A549 (cell line): ENCODE results near the gene SLCO4A1. TPM values are rescaled to one million over a fixed set of nuclear protein-coding genes. Genes with fewer than 3 reads are reported as not detected.

Source experiments
- ATAC-seq, 2 experiments: fragments of 200-7000 bp in 1 of 2; fragments of >200 bp in 1 of 2; cut with Nextera tagmentation in 1 of 2; cut with Tn5 transposase in 1 of 2; 3 replicates each; pipeline versions ENCODE4 v1.8.0 to v1.9.1; 2018 to 2020; ENCODE audit warnings: mild to moderate bottlenecking in 1 of 2, moderate library complexity in 1 of 2
- CTCF ChIA-PET: fragments of 300-600 bp; sonication (Branson Sonifier 250); formaldehyde crosslinking; extraction: SDS; loops from one replicate; lab custom pipeline; 2021; ENCODE audit warnings: antibody characterized with exemption, inconsistent platforms; lab: Yijun Ruan, JAX
- POLR2A ChIA-PET: fragments of 350-600 bp; formaldehyde crosslinking; extraction: SDS; loops from one replicate; lab custom pipeline; 2021; ENCODE audit warnings: antibody characterized with exemption, inconsistent platforms; lab: Yijun Ruan, JAX
- DNase-seq, 2 experiments: peaks; one replicate each; pipeline versions ENCODE4 v3.0.0 to v3.0.0-alpha.2; 2011 to 2016; ENCODE audit warnings: low read depth in 1 of 2, low spot score in 1 of 2
- FAIRE-seq: peaks from 2 replicates; lab custom pipeline; 2011; peaks lifted over from hg19 to GRCh38; lab: Jason Lieb, UNC
- H3K27ac ChIP-seq, 2 experiments: fragments of >200 bp; sonication (Bioruptor Twin); formaldehyde crosslinking; 3 replicates each; pipeline ENCODE4 v1.5.1; 2016 to 2017
- H3K4me1 ChIP-seq: fragments of >200 bp; sonication (Bioruptor Twin); formaldehyde crosslinking; 3 replicates; pipeline ENCODE4 v1.6.1; 2016
- H3K4me2 ChIP-seq: fragments of >200 bp; sonication (Bioruptor Twin); formaldehyde crosslinking; 3 replicates; pipeline ENCODE4 v1.6.1; 2016
- H3K4me3 ChIP-seq: fragments of >200 bp; sonication (Bioruptor Twin); formaldehyde crosslinking; 3 replicates; pipeline ENCODE4 v1.5.1; 2016
- H3K9me3 ChIP-seq: fragments of >200 bp; sonication (Bioruptor Twin); formaldehyde crosslinking; 3 replicates; pipeline ENCODE4 v1.6.1; 2016
- BCL3 ChIP-seq: fragments of >200 bp; sonication (Bioruptor Twin); formaldehyde crosslinking; IDR thresholded peaks from 3 replicates; pipeline ENCODE4 v1.6.1; 2016
- CBX2 ChIP-seq: fragments of 200-600 bp; sonication (generic); IDR thresholded peaks from 2 replicates; pipeline ENCODE4 v1.6.1; 2016; ENCODE audit warnings: low read depth, mild to moderate bottlenecking, borderline replicate concordance
- CEBPB ChIP-seq, 2 experiments: fragments of >200 bp in 1 of 2; sonication (Bioruptor Twin) in 1 of 2; formaldehyde crosslinking in 1 of 2; IDR thresholded peaks; 2 replicates each; pipeline ENCODE4 v1.6.1; 2012 to 2016
- CHD4 ChIP-seq: fragments of 200-600 bp; sonication (generic); IDR thresholded peaks from 2 replicates; pipeline ENCODE4 v1.6.1; 2016; ENCODE audit warnings: antibody characterized with exemption, mild to moderate bottlenecking, borderline replicate concordance
- EHF ChIP-seq: fragments of 250-450 bp; sonication (Bioruptor Pico); IDR thresholded peaks from 2 replicates; pipeline ENCODE4 v1.5.0; 2020; ENCODE audit warnings: mild to moderate bottlenecking
- EHMT2 ChIP-seq: fragments of 200-600 bp; sonication (generic); IDR thresholded peaks from 2 replicates; pipeline ENCODE4 v1.6.1; 2016; ENCODE audit warnings: antibody characterized with exemption, low read depth, mild to moderate bottlenecking, moderate library complexity
- ESRRA ChIP-seq: fragments of 150-350 bp; IDR thresholded peaks from 2 replicates; pipeline ENCODE4 v1.6.1; 2014; ENCODE audit warnings: mild to moderate bottlenecking, low read length, borderline replicate concordance
- FOSB ChIP-seq: fragments of 250-450 bp; sonication (Bioruptor Pico); IDR thresholded peaks from 2 replicates; pipeline ENCODE4 v1.5.0; 2020; ENCODE audit warnings: mild to moderate bottlenecking, moderate library complexity
- GATA3 ChIP-seq: IDR thresholded peaks from 2 replicates; pipeline ENCODE4 v1.6.1; 2012; ENCODE audit warnings: borderline replicate concordance
- HDAC2 ChIP-seq: fragments of 200-600 bp; sonication (generic); IDR thresholded peaks from 2 replicates; pipeline ENCODE4 v1.6.1; 2016
- HEYL ChIP-seq: fragments of 250-450 bp; sonication (Bioruptor Pico); IDR thresholded peaks from 2 replicates; pipeline ENCODE4 v1.8.0; 2021; ENCODE audit warnings: mild to moderate bottlenecking, moderate library complexity
- HOXB13 ChIP-seq: fragments of 250-450 bp; sonication (Bioruptor Pico); IDR thresholded peaks from 2 replicates; pipeline ENCODE4 v1.5.0; 2020; ENCODE audit warnings: low read depth, mild to moderate bottlenecking, moderate library complexity
- HOXB5 ChIP-seq: fragments of 250-450 bp; sonication (Bioruptor Pico); IDR thresholded peaks from 2 replicates; pipeline ENCODE4 v1.5.0; 2020; ENCODE audit warnings: mild to moderate bottlenecking, moderate library complexity
- JUN ChIP-seq, 2 experiments: fragments of >200 bp; sonication (Bioruptor Twin); formaldehyde crosslinking; IDR thresholded peaks; 2 replicates in 1 of 2; 3 replicates in 1 of 2; pipeline ENCODE4 v1.6.1; 2016 to 2017
- KDM1A ChIP-seq: fragments of 200-600 bp; sonication (generic); IDR thresholded peaks from 2 replicates; pipeline ENCODE4 v1.6.1; 2016; ENCODE audit warnings: low read depth, mild to moderate bottlenecking
- MAFK ChIP-seq: fragments of 450-650 bp; IDR thresholded peaks from 2 replicates; pipeline ENCODE4 v1.6.1; 2014; ENCODE audit not compliant: partially characterized antibody
- MYC ChIP-seq: IDR thresholded peaks from 2 replicates; pipeline ENCODE4 v1.6.1; 2012; ENCODE audit warnings: mild to moderate bottlenecking, inconsistent platforms, low read length, improper control_type of control experiment, borderline replicate concordance
- NPAS2 ChIP-seq: fragments of 250-450 bp; sonication (Bioruptor Pico); IDR thresholded peaks from 2 replicates; pipeline ENCODE4 v1.8.0; 2022; ENCODE audit warnings: mild to moderate bottlenecking, moderate library complexity, borderline replicate concordance
- NR3C1 ChIP-seq: fragments of >200 bp; sonication (Bioruptor Twin); formaldehyde crosslinking; IDR thresholded peaks from 3 replicates; pipeline ENCODE4 v1.6.1; 2017
- PHF8 ChIP-seq: fragments of 200-600 bp; sonication (generic); IDR thresholded peaks from 2 replicates; pipeline ENCODE4 v1.6.1; 2016; ENCODE audit warnings: low read depth, mild to moderate bottlenecking, antibody characterized with exemption, moderate library complexity, borderline replicate concordance
- POLR2A ChIP-seq: IDR thresholded peaks from 2 replicates; pipeline ENCODE4 v1.6.1; 2012; ENCODE audit warnings: mild to moderate bottlenecking, low read length
- POLR2AphosphoS2 ChIP-seq: conservative IDR thresholded peaks from 2 replicates; pipeline ENCODE4 v1.6.1; 2012; ENCODE audit warnings: low read length, improper control_type of control experiment, inconsistent platforms
- RFX5 ChIP-seq: fragments of 450-650 bp; IDR thresholded peaks from 2 replicates; pipeline ENCODE4 v1.7.1; 2014; ENCODE audit warnings: antibody characterized with exemption, mild to moderate bottlenecking, moderate library complexity
- SMC3 ChIP-seq: fragments of >200 bp; sonication (Bioruptor Twin); formaldehyde crosslinking; IDR thresholded peaks from 3 replicates; pipeline ENCODE4 v1.6.1; 2018; ENCODE audit warnings: inconsistent platforms
- TFCP2L1 ChIP-seq: fragments of 250-450 bp; sonication (Bioruptor Pico); IDR thresholded peaks from 2 replicates; pipeline ENCODE4 v1.5.0; 2021; ENCODE audit warnings: mild to moderate bottlenecking
- USF2 ChIP-seq: fragments of 450-650 bp; IDR thresholded peaks from 2 replicates; pipeline ENCODE4 v1.6.1; 2014; ENCODE audit warnings: antibody characterized with exemption
- ZNF302 ChIP-seq: fragments of 250-450 bp; sonication (Bioruptor Pico); IDR thresholded peaks from 2 replicates; pipeline ENCODE4 v1.9.0; 2021; ENCODE audit warnings: inconsistent platforms, mild to moderate bottlenecking, moderate library complexity
- ZSCAN20 ChIP-seq: fragments of 250-450 bp; sonication (Bioruptor Pico); IDR thresholded peaks from 2 replicates; pipeline ENCODE4 v1.8.0; 2022; ENCODE audit warnings: mild to moderate bottlenecking, moderate library complexity
- WGBS: methylation state at CpG from one replicate; pipeline ENCODE4 v1.1.6; 2017; ENCODE audit errors: missing lambda C conversion rate; 5-methylcytosine and 5-hydroxymethylcytosine counted together
- polyA plus RNA-seq, 4 experiments: library from polyadenylated mRNA; depleted of rRNA in 3 of 4; stranded (reverse); fragments of >200 nt; fragmentation: RNase III in 1 of 4; extraction: RNeasy Plus Mini Kit Qiagen cat#74134 plus additional on column Dnase treatment in 1 of 4; gene quantifications; 2 replicates in 3 of 4; 3 replicates in 1 of 4; pipeline ENCODE4 v1.2.3, GENCODE V29; 2011 to 2017
- TF ChIP-seq, protein P1 (sequence below): fragments of 250-450 bp; sonication (Bioruptor Pico); IDR thresholded peaks from 2 replicates; pipeline ENCODE4 v1.5.0; 2020; ENCODE audit warnings: low read depth, mild to moderate bottlenecking, moderate library complexity
- TF ChIP-seq, protein P2 (sequence below): IDR thresholded peaks from 2 replicates; pipeline ENCODE4 v1.6.1; 2012

SLCO4A1 gene
- polyA plus RNA-seq, 2 of the 4 experiments (the other 2 are of a cell fraction), result 1.3 to 11.2 TPM

DNA sequence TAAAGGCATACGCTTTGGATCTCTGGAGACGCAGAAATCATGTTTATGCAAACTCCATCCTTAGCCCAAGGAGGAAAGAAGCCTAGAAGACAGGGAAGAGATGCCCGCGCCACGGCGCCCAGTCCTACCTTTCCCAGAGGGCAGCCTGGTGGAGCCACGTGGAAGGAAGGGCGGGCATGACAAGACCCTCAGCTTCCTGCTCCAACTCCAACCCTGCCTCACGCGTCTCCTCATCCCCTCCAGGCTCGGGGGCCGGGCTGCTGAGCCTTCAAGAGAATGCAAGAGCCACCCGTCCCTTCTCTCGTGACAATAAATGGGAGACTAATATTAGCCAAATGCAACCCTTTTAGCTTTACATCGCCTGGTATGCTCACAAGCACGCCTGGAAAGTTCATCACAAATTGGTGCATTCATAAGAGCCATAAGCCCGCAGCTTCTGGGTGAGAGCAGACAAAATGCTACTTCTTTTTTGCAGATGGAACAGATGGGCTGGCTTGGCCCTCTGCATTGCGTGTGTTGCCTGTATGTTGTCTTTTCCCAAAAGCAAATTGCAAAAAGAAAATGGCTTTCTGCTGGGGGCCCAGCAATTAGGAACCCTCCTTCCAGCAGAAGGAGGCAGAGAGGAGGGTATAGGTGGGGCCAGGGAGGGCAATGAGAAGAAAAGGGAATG lies 58.1 kb downstream of the SLCO4A1 start:
- Histone ChIP-seq H3K9me3 (no peaks in the 10 kb centered on the region), H3K4me2 (no peak overlapping the region), H3K4me3 (no peak overlapping the region), H3K4me1 (peaks cover 27% of the 10 kb centered on the region), H3K27ac (no peak overlapping the region)
- ATAC-seq (no peak), FAIRE-seq (no peak), DNase-seq (no peak)
- TF ChIP-seq BCL3 (no peak), SMC3 (no peak), ZSCAN20 (no peak), ESRRA (no peak), KDM1A (no peak), EHF (no peak), GATA3 (no peak), RFX5 (no peak), MYC (no peak), HOXB13 (CRISPR knock-in tag) (no peak), HOXB5 (CRISPR knock-in tag) (no peak), EHMT2 (no peak), ZNF302 (CRISPR knock-in tag) (no peak), CEBPB (IDR thresholded peaks at IDR 0.05) (no peak), POLR2A (no peak), MAFK (no peak)
- TF ChIP-seq, protein P1, sequence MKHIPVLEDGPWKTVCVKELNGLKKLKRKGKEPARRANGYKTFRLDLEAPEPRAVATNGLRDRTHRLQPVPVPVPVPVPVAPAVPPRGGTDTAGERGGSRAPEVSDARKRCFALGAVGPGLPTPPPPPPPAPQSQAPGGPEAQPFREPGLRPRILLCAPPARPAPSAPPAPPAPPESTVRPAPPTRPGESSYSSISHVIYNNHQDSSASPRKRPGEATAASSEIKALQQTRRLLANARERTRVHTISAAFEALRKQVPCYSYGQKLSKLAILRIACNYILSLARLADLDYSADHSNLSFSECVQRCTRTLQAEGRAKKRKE (CRISPR knock-in tag), result no peak
- TF ChIP-seq, protein P2, sequence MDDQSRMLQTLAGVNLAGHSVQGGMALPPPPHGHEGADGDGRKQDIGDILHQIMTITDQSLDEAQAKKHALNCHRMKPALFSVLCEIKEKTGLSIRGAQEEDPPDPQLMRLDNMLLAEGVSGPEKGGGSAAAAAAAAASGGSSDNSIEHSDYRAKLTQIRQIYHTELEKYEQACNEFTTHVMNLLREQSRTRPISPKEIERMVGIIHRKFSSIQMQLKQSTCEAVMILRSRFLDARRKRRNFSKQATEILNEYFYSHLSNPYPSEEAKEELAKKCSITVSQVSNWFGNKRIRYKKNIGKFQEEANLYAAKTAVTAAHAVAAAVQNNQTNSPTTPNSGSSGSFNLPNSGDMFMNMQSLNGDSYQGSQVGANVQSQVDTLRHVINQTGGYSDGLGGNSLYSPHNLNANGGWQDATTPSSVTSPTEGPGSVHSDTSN, result no peak
- 81% methylated on average over 18 of the region's 18 CpGs for WGBS
- ChIA-PET POLR2A (no interaction called here), CTCF (interaction anchor here (1.1 to 16.9 kb wide), 4 partner anchors 31 to 90 kb away, joined by 3 to 250 read pairs (median 4); no protein-coding TSS in a partner anchor)

DNA sequence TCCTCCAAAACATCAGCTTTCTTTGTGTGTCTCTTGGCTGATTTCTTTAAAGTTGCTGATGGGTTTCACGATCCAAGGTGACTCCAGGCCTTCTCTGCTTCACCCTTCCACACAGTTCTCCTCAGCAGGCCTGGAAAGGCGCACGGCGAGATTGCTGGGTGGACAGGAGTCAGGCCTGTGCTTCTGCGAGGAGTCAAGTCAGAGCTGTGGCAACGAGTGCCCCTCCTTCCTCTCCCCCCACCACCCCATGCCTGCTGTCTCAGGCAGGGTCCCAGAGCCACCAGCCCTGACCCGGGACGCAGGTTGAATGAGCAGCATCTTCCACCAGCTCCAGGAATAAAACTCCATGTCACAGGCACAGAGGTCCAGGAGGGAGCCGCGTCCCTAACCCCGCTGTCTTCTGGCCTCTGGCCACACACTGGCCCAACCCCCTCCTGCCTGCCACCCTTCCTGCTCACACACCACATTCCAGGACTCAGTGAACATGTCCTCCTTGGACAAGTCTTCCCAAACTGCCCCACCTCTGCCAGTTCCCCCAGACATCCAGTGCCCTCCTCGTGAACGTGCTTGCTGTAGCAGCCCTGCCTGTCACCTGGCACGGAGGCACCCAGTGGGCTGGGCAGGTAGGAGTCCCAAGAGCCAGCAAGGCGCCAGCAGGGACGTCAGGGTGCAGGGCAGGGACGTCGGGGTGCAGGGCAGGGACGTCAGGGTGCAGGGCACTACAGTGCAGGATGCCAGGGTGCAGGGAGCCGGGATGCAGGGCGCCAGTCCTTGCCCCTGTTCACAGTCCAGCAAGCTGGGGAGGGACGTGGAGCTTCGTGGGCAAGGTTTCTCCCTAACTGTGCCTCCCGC lies 59.1 kb downstream of the SLCO4A1 start:
- CTCF ChIA-PET, result interaction anchor here (0.9 to 16.9 kb wide), 8 partner anchors 12 to 89 kb away, joined by 3 to 250 read pairs (median 4); no protein-coding TSS in a partner anchor
- no peak for ATAC-seq
- Histone ChIP-seq H3K27ac (no peak overlapping the region), H3K9me3 (no peaks in the 10 kb centered on the region), H3K4me2 (no peak overlapping the region), H3K4me1 (peaks cover 34% of the 10 kb centered on the region), H3K4me3 (no peak overlapping the region)
- no peak for FAIRE-seq
- WGBS, result 86% methylated on average over 23 of the region's 24 CpGs
- POLR2A ChIA-PET, result no interaction called here
- TF ChIP-seq PHF8, result no peak
- TF ChIP-seq HEYL (CRISPR knock-in tag), result no peak
- TF ChIP-seq JUN (IDR thresholded peaks at IDR 0.05), result no peak
- TF ChIP-seq POLR2AphosphoS2, result no peak
- no peak for TF ChIP-seq HDAC2
- no peak for TF ChIP-seq KDM1A
- TF ChIP-seq TFCP2L1 (CRISPR knock-in tag), result no peak
- no peak for TF ChIP-seq CHD4
- TF ChIP-seq, protein P2, result no peak
- TF ChIP-seq BCL3, result no peak
- TF ChIP-seq USF2, result no peak
- TF ChIP-seq FOSB (CRISPR knock-in tag), result no peak
- TF ChIP-seq NPAS2 (CRISPR knock-in tag), result no peak
- TF ChIP-seq CBX2, result no peak
- TF ChIP-seq NR3C1, result no peak
- TF ChIP-seq ESRRA, result no peak
- TF ChIP-seq SMC3, result no peak
- DNase-seq, result no peak
